Endodermal cell (in vitro differentiated cells): ENCODE results near the gene SNRPA. TPM values are rescaled to one million over a fixed set of nuclear protein-coding genes. Genes with fewer than 3 reads are reported as not detected.

Experiments
- DNase-seq: peaks from one replicate; pipeline ENCODE4 v3.0.0-alpha.2; 2017
- H3K27ac ChIP-seq: 2 replicates; pipeline ENCODE4 v1.5.1; 2013; ENCODE audit warnings: mild to moderate bottlenecking, low read depth, low read length, moderate library complexity
- H3K27me3 ChIP-seq: 2 replicates; pipeline ENCODE4 v1.6.1; 2013; ENCODE audit warnings: mild to moderate bottlenecking, low read length, moderate library complexity; ENCODE audit not compliant: insufficient read depth, control insufficient read depth, poor library complexity, severe bottlenecking
- H3K36me3 ChIP-seq: 2 replicates; pipeline ENCODE4 v1.7.0; 2013; ENCODE audit warnings: mild to moderate bottlenecking, low read length, moderate library complexity; ENCODE audit not compliant: control insufficient read depth, insufficient read depth
- H3K4me1 ChIP-seq: one replicate; pipeline ENCODE4 v1.7.0; 2013; ENCODE audit warnings: low read length; ENCODE audit not compliant: control insufficient read depth, insufficient read depth
- H3K4me3 ChIP-seq: 2 replicates; pipeline ENCODE4 v1.5.1; 2013; ENCODE audit warnings: mild to moderate bottlenecking, low read length, moderate library complexity
- H3K9ac ChIP-seq: 2 replicates; pipeline ENCODE4 v1.6.1; 2013; ENCODE audit warnings: mild to moderate bottlenecking, low read length, moderate library complexity; ENCODE audit not compliant: poor library complexity, severe bottlenecking; ENCODE audit errors: extremely low read depth
- H3K9me3 ChIP-seq: 2 replicates; pipeline ENCODE4 v1.6.1; 2013; ENCODE audit warnings: mild to moderate bottlenecking, low read length, moderate library complexity; ENCODE audit not compliant: control insufficient read depth
- H3K27ac Mint-ChIP-seq: 2 replicates; pipeline ENCODE4 v1.8.0; 2020; ENCODE audit warnings: mixed read lengths
- H3K27me3 Mint-ChIP-seq: 2 replicates; pipeline ENCODE4 v1.8.0; 2021; ENCODE audit warnings: mild to moderate bottlenecking, mixed read lengths; ENCODE audit not compliant: insufficient read depth
- H3K36me3 Mint-ChIP-seq: 2 replicates; pipeline ENCODE4 v1.8.0; 2020; ENCODE audit warnings: low read depth, mixed read lengths
- H3K4me1 Mint-ChIP-seq: 2 replicates; pipeline ENCODE4 v1.8.0; 2020; ENCODE audit warnings: mixed read lengths
- H3K4me3 Mint-ChIP-seq: 2 replicates; pipeline ENCODE4 v1.8.0; 2020; ENCODE audit warnings: mild to moderate bottlenecking, moderate library complexity, mixed read lengths
- H3K9me3 Mint-ChIP-seq: 2 replicates; pipeline ENCODE4 v1.8.0; 2020; ENCODE audit warnings: mild to moderate bottlenecking, mixed read lengths
- CTCF ChIP-seq: fragments of 200-600 bp; sonication (generic); conservative IDR thresholded peaks from 2 replicates; pipeline ENCODE4 v1.5.0; 2021; ENCODE audit warnings: antibody characterized with exemption, mild to moderate bottlenecking
- WGBS, 2 experiments: methylation state at CpG; one replicate each; pipeline versions ENCODE4 v1.1.5 to v1.1.7; 2013; ENCODE audit warnings: missing lambda C conversion rate in 2 of 2, mixed read lengths in 1 of 2; ENCODE audit not compliant: insufficient coverage in 1 of 2, insufficient read length in 1 of 2; 5-methylcytosine and 5-hydroxymethylcytosine counted together
- total RNA-seq, 2 donors: library from RNA; stranded (reverse); fragmentation: NEBNext Ultra II Directional in 1 of 2; extraction: Animal tissue kit (Norgen Biotek cat#: 25700) in 1 of 2; gene quantifications; 2 replicates in 1 of 2; 3 replicates in 1 of 2; pipeline ENCODE4 v1.2.1, GENCODE V29; 2021

The SNRPA gene
- total RNA-seq, 2 donors from 2014 or later: 160 to 199 TPM

- H3K9ac ChIP-seq: peak overlapping the region; percentile 67
- H3K27ac Mint-ChIP-seq: peak overlapping the region; percentile 91
- H3K27ac ChIP-seq: no peak overlapping the region
- H3K4me3 ChIP-seq: peak overlapping the region; percentile 94
- peaks cover 19% of the 10 kb centered on the region for H3K4me1 Mint-ChIP-seq
- H3K36me3 ChIP-seq: peaks cover 18% of the 10 kb centered on the region
- peak; percentile 68 for DNase-seq
- no peaks in the 10 kb centered on the region for H3K27me3 Mint-ChIP-seq
- no peak for TF ChIP-seq CTCF
- H3K9me3 Mint-ChIP-seq: no peaks in the 10 kb centered on the region
- 24 to 29% methylated on average over 13 to 20 of the region's 20 CpGs for WGBS, 2 experiments
- no peaks in the 10 kb centered on the region for H3K4me1 ChIP-seq
- peak overlapping the region; percentile 91 for H3K4me3 Mint-ChIP-seq
- peaks cover 27% of the 10 kb centered on the region for H3K36me3 Mint-ChIP-seq
- no peaks in the 10 kb centered on the region for H3K9me3 ChIP-seq
- no peaks in the 10 kb centered on the region for H3K27me3 ChIP-seq
These were observed 32.9 kb upstream of the SNRPA start for GRCh38 chr19:40717880-40718773.

DNA sequence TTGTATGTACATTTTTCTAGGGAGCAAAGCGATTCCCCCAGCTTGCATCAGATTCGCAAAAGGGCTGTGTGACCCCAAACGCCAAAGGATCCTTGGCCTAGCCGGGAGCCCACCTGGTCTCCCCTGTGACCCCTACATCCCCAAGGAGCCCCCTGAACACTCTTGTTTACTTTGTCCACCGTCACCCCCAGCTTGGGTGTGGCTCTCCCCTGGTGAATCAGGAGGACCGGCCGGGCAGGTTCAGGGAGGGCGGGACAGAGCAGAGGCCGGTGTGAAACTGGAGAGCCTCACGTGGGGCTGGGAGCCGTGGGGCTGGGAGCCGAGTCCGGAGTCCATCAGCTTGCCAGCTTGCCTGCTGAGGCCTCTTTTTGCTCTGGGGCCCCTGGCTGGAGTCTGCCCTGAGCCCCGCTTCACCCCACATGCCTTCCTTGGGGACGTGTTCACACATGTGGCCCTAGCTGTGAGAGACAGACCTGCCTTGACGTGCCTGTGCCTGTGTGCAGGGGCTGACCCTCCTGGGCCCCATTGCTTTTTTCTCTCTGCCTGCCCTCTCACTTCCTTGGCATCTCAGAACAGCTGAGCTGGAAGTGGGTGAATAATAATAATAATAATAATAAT is 32.1 kb upstream of the SNRPA start:
- DNase-seq: peak; percentile 78
- Histone ChIP-seq H3K9ac (peak overlapping the region; percentile 67), H3K27me3 (no peaks in the 10 kb centered on the region), H3K4me3 (peak overlapping the region; percentile 94), H3K27ac (no peak overlapping the region), H3K9me3 (no peaks in the 10 kb centered on the region), H3K36me3 (peaks cover 25% of the 10 kb centered on the region), H3K4me1 (no peaks in the 10 kb centered on the region)
- Mint-ChIP-seq H3K27me3 (no peaks in the 10 kb centered on the region), H3K36me3 (peaks cover 32% of the 10 kb centered on the region), H3K4me1 (peaks cover 19% of the 10 kb centered on the region), H3K4me3 (peak overlapping the region; percentile 91), H3K9me3 (no peaks in the 10 kb centered on the region), H3K27ac (peak overlapping the region; percentile 61)
- TF ChIP-seq CTCF: no peak
- 17 to 18% methylated on average over 13 to 16 of the region's 16 CpGs for WGBS, 2 experiments

DNA sequence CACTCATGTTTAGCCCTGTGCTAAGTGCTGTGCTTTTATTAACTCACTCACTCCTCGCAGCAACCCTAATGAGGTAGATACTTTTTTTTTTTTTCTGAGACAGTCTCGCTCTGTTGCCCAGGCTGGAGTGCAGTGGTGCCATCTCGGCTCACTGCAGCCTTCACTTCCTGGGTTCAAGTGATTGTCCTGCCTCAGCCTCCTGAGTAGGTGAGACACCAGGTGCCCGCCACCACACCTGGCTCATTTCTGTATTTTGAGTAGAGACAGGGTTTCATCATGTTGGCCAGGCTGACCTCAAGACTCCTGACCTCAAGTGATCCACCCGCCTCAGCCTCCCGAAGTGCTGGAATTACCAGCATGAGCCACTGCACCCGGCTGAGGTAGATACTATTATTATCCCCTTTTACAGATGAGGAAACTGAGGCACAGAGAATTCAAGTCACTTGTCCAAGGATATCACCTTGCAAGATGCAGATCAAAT is 31.5 kb upstream of the SNRPA start:
- Mint-ChIP-seq H3K9me3 (no peaks in the 10 kb centered on the region), H3K27ac (no peak overlapping the region), H3K4me1 (peaks cover 19% of the 10 kb centered on the region), H3K27me3 (no peaks in the 10 kb centered on the region), H3K36me3 (peaks cover 37% of the 10 kb centered on the region), H3K4me3 (peak overlapping the region; percentile 91)
- Histone ChIP-seq H3K4me1 (no peaks in the 10 kb centered on the region), H3K9me3 (no peaks in the 10 kb centered on the region), H3K27ac (no peak overlapping the region), H3K9ac (no peak overlapping the region), H3K27me3 (no peaks in the 10 kb centered on the region), H3K36me3 (peaks cover 31% of the 10 kb centered on the region), H3K4me3 (peak overlapping the region; percentile 94)
- 80 to 87% methylated on average over 5 to 7 of the region's 7 CpGs for WGBS, 2 experiments
- DNase-seq: no peak
- no peak for TF ChIP-seq CTCF
